Muscle of arm (tissue), 14 donors: ENCODE measurements around the gene GALNT7. TPM values are rescaled to one million over a fixed set of nuclear protein-coding genes. Genes with fewer than 3 reads are reported as not detected.
"Not testable (repeated sequence)": the region's sequence is repeated elsewhere in the genome, so short reads cannot be mapped to it uniquely, and the experiment has no call there.

ENCODE experiments used
- DNase-seq: peaks from one replicate; pipeline ENCODE4 v3.0.0-alpha.2; 2013
- long read RNA-seq, 11 donors: transcript quantifications; one replicate each; lab custom pipeline, GENCODE V29; 2026
- polyA plus RNA-seq, 12 donors: library from polyadenylated mRNA; unstranded; fragments of 120-200 nt; gene quantifications; one replicate each; pipeline ENCODE4 v1.2.1, GENCODE V29; 2013; ENCODE audit not compliant: insufficient read length in 12 of 12

GALNT7 gene
- 10 to 100 TPM in 11 of 12 donors, not detected in 1; 19.3 to 69.0 (median 34.7) TPM for polyA plus RNA-seq
- long read RNA-seq, donor 1, full-length matches to known transcripts: 9 of 25 reads
- long read RNA-seq, donor 1, partial matches to known transcripts: 16 of 25 reads
- long read RNA-seq, donor 1, other reads (novel, unspliced or antisense): 0 of 25 reads
- long read RNA-seq, donor 2, full-length matches to known transcripts: 8 of 509 reads
- long read RNA-seq, donor 2, partial matches to known transcripts: 320 of 509 reads
- long read RNA-seq, donor 2, other reads (novel, unspliced or antisense): 181 of 509 reads
- long read RNA-seq, donor 3: 0 reads
- long read RNA-seq, donor 4, full-length matches to known transcripts: 2 of 2 reads
- long read RNA-seq, donor 4, partial matches to known transcripts: 0 of 2 reads
- long read RNA-seq, donor 4, other reads (novel, unspliced or antisense): 0 of 2 reads
- long read RNA-seq, donor 5, full-length matches to known transcripts: 14 of 22 reads
- long read RNA-seq, donor 5, partial matches to known transcripts: 0 of 22 reads
- long read RNA-seq, donor 5, other reads (novel, unspliced or antisense): 8 of 22 reads
- long read RNA-seq, donor 6, full-length matches to known transcripts: 2 of 2 reads
- long read RNA-seq, donor 6, partial matches to known transcripts: 0 of 2 reads
- long read RNA-seq, donor 6, other reads (novel, unspliced or antisense): 0 of 2 reads
- long read RNA-seq, donor 7, full-length matches to known transcripts: 2 of 2 reads
- long read RNA-seq, donor 7, partial matches to known transcripts: 0 of 2 reads
- long read RNA-seq, donor 7, other reads (novel, unspliced or antisense): 0 of 2 reads
- long read RNA-seq, donor 8, full-length matches to known transcripts: 1 of 8 reads
- long read RNA-seq, donor 8, partial matches to known transcripts: 7 of 8 reads
- long read RNA-seq, donor 8, other reads (novel, unspliced or antisense): 0 of 8 reads
- long read RNA-seq, donor 9, full-length matches to known transcripts: 3 of 3 reads
- long read RNA-seq, donor 9, partial matches to known transcripts: 0 of 3 reads
- long read RNA-seq, donor 9, other reads (novel, unspliced or antisense): 0 of 3 reads
- long read RNA-seq, donor 10, full-length matches to known transcripts: 2 of 18 reads
- long read RNA-seq, donor 10, partial matches to known transcripts: 7 of 18 reads
- long read RNA-seq, donor 10, other reads (novel, unspliced or antisense): 9 of 18 reads
- long read RNA-seq, donor 11, full-length matches to known transcripts: 4 of 370 reads
- long read RNA-seq, donor 11, partial matches to known transcripts: 353 of 370 reads
- long read RNA-seq, donor 11, other reads (novel, unspliced or antisense): 13 of 370 reads

GRCh38 chr4:173168396-173169177 lies at the start of gene GALNT7:
GALNT7 (plus strand) TSS chr4:173168811; CDS start chr4:173168836, 25 bp downstream.
- DNase-seq: peak; percentile 69

- not testable (repeated sequence) for DNase-seq
These were observed 49.8 kb upstream of the GALNT7 start for GRCh38 chr4:173118819-173119218.

- no peak for DNase-seq
These were observed 48.8 kb upstream of the GALNT7 start for GRCh38 chr4:173119818-173120217.

- DNase-seq: peak; percentile 40
These were observed 47.5 kb upstream of the GALNT7 start for GRCh38 chr4:173121076-173121561.

GRCh38 chr4:173124209-173124865 lies 44.3 kb upstream of the GALNT7 start:
- no peak for DNase-seq

GRCh38 chr4:173125216-173125812 lies 43.3 kb upstream of the GALNT7 start:
- no peak for DNase-seq

GRCh38 chr4:173128199-173128890 lies 40.3 kb upstream of the GALNT7 start:
- no peak for DNase-seq

GRCh38 chr4:173130687-173131086 lies 37.9 kb upstream of the GALNT7 start:
- DNase-seq: no peak

- no peak for DNase-seq
These were observed 34.2 kb upstream of the GALNT7 start for GRCh38 chr4:173134426-173134825.

GRCh38 chr4:173135241-173135847 lies 33.3 kb upstream of the GALNT7 start:
- no peak for DNase-seq

- no peak for DNase-seq
These were observed 30.0 kb upstream of the GALNT7 start for GRCh38 chr4:173138624-173139023.

GRCh38 chr4:173139561-173139960 lies 29.1 kb upstream of the GALNT7 start:
- DNase-seq: no peak

- DNase-seq: no peak
These were observed 23.5 kb upstream of the GALNT7 start for GRCh38 chr4:173145131-173145530.

GRCh38 chr4:173146456-173146855 lies 22.2 kb upstream of the GALNT7 start:
- DNase-seq: no peak

GRCh38 chr4:173151496-173151895 lies 17.1 kb upstream of the GALNT7 start:
- no peak for DNase-seq

- no peak for DNase-seq
These were observed 16.5 kb upstream of the GALNT7 start for GRCh38 chr4:173152104-173152503.

GRCh38 chr4:173153445-173153844 lies 15.2 kb upstream of the GALNT7 start:
- no peak for DNase-seq

GRCh38 chr4:173159791-173160190 lies 8.8 kb upstream of the GALNT7 start:
- DNase-seq: no peak

- no peak for DNase-seq
These were observed 7.7 kb upstream of the GALNT7 start for GRCh38 chr4:173160871-173161270.
